Neural progenitor cell (in vitro differentiated cells): ENCODE results near the gene LRRC8A.

Experiments used
- EZH2 ChIP-seq: fragments of 200-600 bp; sonication (generic); IDR thresholded peaks from 2 replicates; pipeline ENCODE4 v1.6.1; 2017; ENCODE audit warnings: antibody characterized with exemption, mild to moderate bottlenecking, moderate library complexity
- TF ChIP-seq, protein P1 (sequence below): fragments of 200-600 bp; sonication (generic); IDR thresholded peaks from 2 replicates; pipeline ENCODE4 v1.5.1; 2017; ENCODE audit warnings: antibody characterized with exemption, mild to moderate bottlenecking

- TF ChIP-seq, protein P1, sequence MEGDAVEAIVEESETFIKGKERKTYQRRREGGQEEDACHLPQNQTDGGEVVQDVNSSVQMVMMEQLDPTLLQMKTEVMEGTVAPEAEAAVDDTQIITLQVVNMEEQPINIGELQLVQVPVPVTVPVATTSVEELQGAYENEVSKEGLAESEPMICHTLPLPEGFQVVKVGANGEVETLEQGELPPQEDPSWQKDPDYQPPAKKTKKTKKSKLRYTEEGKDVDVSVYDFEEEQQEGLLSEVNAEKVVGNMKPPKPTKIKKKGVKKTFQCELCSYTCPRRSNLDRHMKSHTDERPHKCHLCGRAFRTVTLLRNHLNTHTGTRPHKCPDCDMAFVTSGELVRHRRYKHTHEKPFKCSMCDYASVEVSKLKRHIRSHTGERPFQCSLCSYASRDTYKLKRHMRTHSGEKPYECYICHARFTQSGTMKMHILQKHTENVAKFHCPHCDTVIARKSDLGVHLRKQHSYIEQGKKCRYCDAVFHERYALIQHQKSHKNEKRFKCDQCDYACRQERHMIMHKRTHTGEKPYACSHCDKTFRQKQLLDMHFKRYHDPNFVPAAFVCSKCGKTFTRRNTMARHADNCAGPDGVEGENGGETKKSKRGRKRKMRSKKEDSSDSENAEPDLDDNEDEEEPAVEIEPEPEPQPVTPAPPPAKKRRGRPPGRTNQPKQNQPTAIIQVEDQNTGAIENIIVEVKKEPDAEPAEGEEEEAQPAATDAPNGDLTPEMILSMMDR: no peak
- TF ChIP-seq EZH2: no peak
These were observed 34.8 kb downstream of the LRRC8A start for GRCh38 chr9:128916745-128917144.
